HepG2 (cell line): ENCODE data around the gene DOCK2. TPM values are rescaled to one million over a fixed set of nuclear protein-coding genes. Genes with fewer than 3 reads are reported as not detected.

ENCODE experiments used
- ATAC-seq: fragments of 200-7000 bp; cut with Tn5 transposase; 3 replicates; pipeline ENCODE4 v1.9.1; 2020; ENCODE audit warnings: mild to moderate bottlenecking, moderate library complexity
- BruUV-seq: library from RNA; stranded (reverse); fragments of 400-500 nt; replicated peaks from 2 replicates; lab custom pipeline; 2021; lab: Mats Ljungman, UMichigan
- CTCF ChIA-PET: fragments of 300-600 bp; formaldehyde crosslinking; extraction: SDS; loops from one replicate; lab custom pipeline; 2021; ENCODE audit warnings: low total read pairs, inconsistent platforms, low intra/inter-chr PET ratio; lab: Yijun Ruan, JAX
- POLR2A ChIA-PET: fragments of 350-600 bp; sonication (Branson Sonifier 250); formaldehyde crosslinking; loops from one replicate; lab custom pipeline; 2020; ENCODE audit warnings: antibody characterized with exemption, inconsistent platforms; lab: Yijun Ruan, JAX
- DNase-seq: peaks from one replicate; pipeline ENCODE4 v3.0.0-alpha.2; 2015; ENCODE audit warnings: low spot score
- FAIRE-seq: peaks from 3 replicates; lab custom pipeline; 2011; peaks lifted over from hg19 to GRCh38; lab: Jason Lieb, UNC
- H2AFZ ChIP-seq: one replicate; pipeline ENCODE4 v1.6.1; 2011; ENCODE audit warnings: low read length, inconsistent platforms
- H3K27ac ChIP-seq: fragments of 300-600 bp; 3 replicates; pipeline ENCODE4 v1.8.0; 2011; ENCODE audit warnings: mixed run types, mild to moderate bottlenecking, mixed read lengths, low read length, inconsistent platforms; ENCODE audit not compliant: insufficient read depth; ENCODE audit errors: extremely low read length
- H3K27me3 ChIP-seq, 2 experiments: fragments of 200-600 bp in 1 of 2; 2 replicates in 1 of 2; 3 replicates in 1 of 2; pipeline versions ENCODE4 v1.6.0 to v1.8.0; 2011; ENCODE audit warnings: low read length in 2 of 2, mild to moderate bottlenecking in 2 of 2, moderate library complexity in 2 of 2, inconsistent platforms in 1 of 2; ENCODE audit not compliant: insufficient read depth in 2 of 2, control insufficient read depth in 1 of 2
- H3K36me3 ChIP-seq, 2 experiments: fragments of 200-600 bp in 1 of 2; replicated peaks in 1 of 2; 2 replicates in 1 of 2; 3 replicates in 1 of 2; pipeline versions ENCODE4 v1.5.1 to v1.8.0; 2011; ENCODE audit warnings: low read length in 2 of 2, inconsistent platforms in 1 of 2; ENCODE audit not compliant: insufficient read depth in 2 of 2, control insufficient read depth in 1 of 2
- H3K4me1 ChIP-seq: 2 replicates; pipeline ENCODE4 v1.5.1; 2012; ENCODE audit warnings: low read length, inconsistent platforms; ENCODE audit not compliant: insufficient read depth
- H3K4me2 ChIP-seq: 2 replicates; pipeline ENCODE4 v1.6.0; 2011; ENCODE audit warnings: low read depth, low read length, inconsistent platforms
- H3K4me3 ChIP-seq, 3 experiments: fragments of 200-600 bp in 1 of 3; sonication (generic), shearing (Covaris generic) in 1 of 3; replicated peaks in 1 of 3; 2 replicates each; pipeline ENCODE4 v1.5.1; 2011 to 2016; ENCODE audit warnings: low read length in 3 of 3, inconsistent platforms in 2 of 3, low read depth in 2 of 3, mild to moderate bottlenecking in 2 of 3, control low read depth in 1 of 3, mixed read lengths in 1 of 3; ENCODE audit not compliant: insufficient read depth in 1 of 3
- H3K79me2 ChIP-seq: one replicate; pipeline ENCODE4 v1.6.1; 2011; ENCODE audit warnings: low read length, inconsistent platforms; ENCODE audit not compliant: insufficient read depth
- H3K9ac ChIP-seq: 2 replicates; pipeline ENCODE4 v1.6.0; 2011; ENCODE audit warnings: mild to moderate bottlenecking, low read depth, low read length, inconsistent platforms; ENCODE audit not compliant: insufficient read depth
- H3K9me3 ChIP-seq: 2 replicates; pipeline ENCODE4 v1.5.1; 2012; ENCODE audit warnings: mild to moderate bottlenecking, low read length
- H4K20me1 ChIP-seq: 2 replicates; pipeline ENCODE4 v1.6.0; 2011; ENCODE audit warnings: inconsistent platforms, mild to moderate bottlenecking, low read length, moderate library complexity; ENCODE audit not compliant: insufficient read depth
- CBFB ChIP-seq: sonication (generic); formaldehyde crosslinking; IDR thresholded peaks from 2 replicates; pipeline ENCODE4 v1.4.0; 2020; ENCODE audit warnings: missing genetic modification reagents
- GTF3A ChIP-seq: sonication (generic); formaldehyde crosslinking; conservative IDR thresholded peaks from 2 replicates; pipeline ENCODE4 v1.4.0; 2020; ENCODE audit warnings: mild to moderate bottlenecking, missing genetic modification reagents
- PHF5A ChIP-seq: IDR thresholded peaks from one replicate; pipeline ENCODE4 v1.6.1; 2018; ENCODE audit warnings: low read depth, missing genetic modification reagents; ENCODE audit not compliant: unreplicated experiment
- PPARG ChIP-seq: conservative IDR thresholded peaks from 2 replicates; pipeline ENCODE4 v1.6.1; 2016; ENCODE audit warnings: missing biosample characterization, missing genetic modification reagents
- SMARCC2 ChIP-seq: fragments of 450-650 bp; IDR thresholded peaks from 2 replicates; pipeline ENCODE4 v1.6.1; 2017; ENCODE audit warnings: antibody characterized with exemption, mild to moderate bottlenecking
- ZBTB8A ChIP-seq: sonication (generic); formaldehyde crosslinking; IDR thresholded peaks from 2 replicates; pipeline ENCODE4 v1.4.0; 2020; ENCODE audit warnings: mild to moderate bottlenecking, low read depth, missing genetic modification reagents, borderline replicate concordance
- ZFP36L2 ChIP-seq: sonication (generic); formaldehyde crosslinking; IDR thresholded peaks from 2 replicates; pipeline ENCODE4 v1.4.0; 2020; ENCODE audit warnings: missing genetic modification reagents
- ZNF235 ChIP-seq: sonication (generic); formaldehyde crosslinking; IDR thresholded peaks from 2 replicates; pipeline ENCODE4 v1.8.1; 2023; ENCODE audit warnings: mild to moderate bottlenecking, missing genetic modification reagents, borderline replicate concordance
- ZNF367 ChIP-seq: sonication (generic); formaldehyde crosslinking; IDR thresholded peaks from 2 replicates; pipeline ENCODE4 v1.4.0; 2020; ENCODE audit warnings: missing genetic modification reagents, borderline replicate concordance
- ZNF530 ChIP-seq: sonication (generic); formaldehyde crosslinking; IDR thresholded peaks from 2 replicates; pipeline ENCODE4 v1.5.0; 2020; ENCODE audit warnings: low read depth, mild to moderate bottlenecking, missing genetic modification reagents
- ZNF552 ChIP-seq: sonication (generic); formaldehyde crosslinking; IDR thresholded peaks from 2 replicates; pipeline ENCODE4 v1.9.0; 2022; ENCODE audit warnings: missing genetic modification reagents, mild to moderate bottlenecking, borderline replicate concordance
- ZNF670 ChIP-seq: sonication (generic); formaldehyde crosslinking; IDR thresholded peaks from 2 replicates; pipeline ENCODE4 v1.8.0; 2022; ENCODE audit warnings: mild to moderate bottlenecking, missing genetic modification reagents, borderline replicate concordance
- ZNF773 ChIP-seq: sonication (generic); formaldehyde crosslinking; IDR thresholded peaks from 2 replicates; pipeline ENCODE4 v1.4.0; 2020; ENCODE audit warnings: missing genetic modification reagents, borderline replicate concordance
- ZNF775 ChIP-seq: sonication (generic); formaldehyde crosslinking; IDR thresholded peaks from 2 replicates; pipeline ENCODE4 v1.4.0; 2020; ENCODE audit warnings: missing genetic modification reagents, mild to moderate bottlenecking, moderate library complexity, borderline replicate concordance
- ZNF816 ChIP-seq: sonication (generic); formaldehyde crosslinking; IDR thresholded peaks from 2 replicates; pipeline ENCODE4 v1.8.0; 2022; ENCODE audit warnings: missing genetic modification reagents, mild to moderate bottlenecking, borderline replicate concordance
- WGBS: methylation state at CpG from one replicate; pipeline ENCODE4 v1.1.6; 2017; ENCODE audit warnings: low lambda C conversion rate; 5-methylcytosine and 5-hydroxymethylcytosine counted together
- in situ Hi-C: cut with HindIII; loops from 2 replicates; pipeline ENCODE4 v1.10.0; 2017; ENCODE audit warnings: low pct_unique_long_range_greater_than_20kb; ENCODE audit not compliant: extremely low pct_ligation_motif_present
- intact Hi-C: fragments of 100-400 bp; cut with micrococcal nuclease; formaldehyde crosslinking; loops from one replicate; pipeline ENCODE4 v1.10.0; 2022; ENCODE audit not compliant: unreplicated experiment
- polyA plus RNA-seq, 8 experiments: library from polyadenylated mRNA; depleted of rRNA in 3 of 8; stranded (reverse) in 7 of 8; unstranded in 1 of 8; fragments of >200 nt; fragmentation: Illumina TruSeq in 4 of 8; extraction: Trizol in 4 of 8; gene quantifications; 2 replicates each; pipeline versions ENCODE4 v1.2.1 to v1.2.3, GENCODE V29; 2011 to 2016; ENCODE audit warnings: low read depth in 4 of 8, missing spikeins in 1 of 8, mixed read lengths in 1 of 8; ENCODE audit not compliant: insufficient read depth in 1 of 8
- total RNA-seq, 5 experiments: library from RNA; depleted of rRNA; stranded (reverse); fragments of >200 nt; fragmentation: Illumina TruSeq; extraction: Trizol; gene quantifications; 2 replicates each; pipeline ENCODE4 v1.2.3, GENCODE V29; 2016; ENCODE audit warnings: low read depth in 1 of 5
- TF ChIP-seq, protein P1 (sequence below): sonication (generic); formaldehyde crosslinking; IDR thresholded peaks from 2 replicates; pipeline ENCODE4 v1.8.0; 2022; ENCODE audit warnings: mild to moderate bottlenecking, missing genetic modification reagents, borderline replicate concordance
- TF ChIP-seq, protein P2 (sequence below): sonication (generic); formaldehyde crosslinking; IDR thresholded peaks from 2 replicates; pipeline ENCODE4 v1.4.0; 2020; ENCODE audit warnings: missing genetic modification reagents

The DOCK2 gene
- total and polyA plus RNA-seq, 2 of the 13 experiments (the other 11 are each of a cell fraction or from before 2014, with no cell fraction given), result not detected

DNA sequence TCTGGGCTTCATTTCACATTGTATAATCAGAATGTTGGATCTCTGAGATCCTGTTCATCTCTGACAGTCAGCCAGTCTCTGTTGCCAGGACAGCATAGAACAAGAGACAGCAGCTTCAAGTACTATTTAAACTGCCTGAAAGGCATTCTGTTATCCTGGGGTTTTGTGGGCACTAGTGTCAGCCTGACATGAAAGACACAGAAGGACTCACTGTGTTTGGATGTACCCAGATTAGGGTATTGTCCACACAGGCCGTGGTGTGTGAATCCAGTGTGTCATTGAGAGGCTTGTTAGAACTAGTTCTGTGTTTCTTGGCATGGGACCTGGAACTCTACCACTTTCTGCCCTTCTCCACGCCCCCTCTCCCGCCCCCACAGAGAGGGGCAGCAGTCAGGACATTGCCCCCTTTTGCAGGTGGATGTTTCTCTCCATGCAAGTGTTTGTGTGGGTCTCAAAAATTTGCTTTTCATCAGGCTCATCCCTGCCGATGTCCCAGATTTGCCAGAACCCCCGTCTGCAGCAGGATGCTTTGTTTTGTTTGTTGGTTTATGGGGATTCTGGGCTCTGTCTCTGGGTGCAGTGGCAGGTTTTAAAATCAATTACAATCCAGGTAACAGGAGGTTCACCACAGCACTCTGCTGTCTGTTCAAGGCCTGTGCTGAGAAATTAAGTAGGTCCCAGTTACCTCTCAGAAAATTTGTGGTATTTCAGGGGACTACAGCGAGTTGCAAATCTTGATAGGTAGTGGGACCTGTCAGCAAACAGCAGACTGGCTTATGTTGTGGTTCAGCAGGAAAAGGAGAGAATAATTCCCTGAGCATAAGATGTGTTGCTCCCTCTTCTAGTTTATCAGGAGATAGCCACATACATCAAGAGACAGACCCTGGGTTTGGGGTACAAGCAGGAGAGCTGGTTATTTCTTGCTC is 144.6 kb downstream of the DOCK2 start:
- no peak for ATAC-seq
- BruUV-seq, result no TSS peak

GRCh38 chr5:169785771-169786618 is 148.9 kb downstream of the DOCK2 start:
- Histone ChIP-seq H2AFZ (no peak overlapping the region), H3K9me3 (no peaks in the 10 kb centered on the region), H3K27me3 (no peaks in the 10 kb centered on the region), H3K36me3 (no peaks in the 10 kb centered on the region), H3K79me2 (no peaks in the 10 kb centered on the region), H3K4me2 (no peak overlapping the region), H3K4me3 (no peak overlapping the region), H3K27ac (no peak overlapping the region), H3K9ac (no peak overlapping the region), H4K20me1 (no peaks in the 10 kb centered on the region), H3K4me1 (no peaks in the 10 kb centered on the region)
- ATAC-seq (no peak), FAIRE-seq (no peak), DNase-seq (no peak)
- ChIA-PET CTCF (no interaction called here), POLR2A (no interaction called here)
- WGBS, result 2% methylated on average over 5 of the region's 5 CpGs
- in situ Hi-C loops, result no loop called here
- intact Hi-C loops, result no loop called here
- BruUV-seq, result no TSS peak
- TF ChIP-seq ZNF773 (CRISPR knock-in tag), result no peak
- no peak for TF ChIP-seq PPARG (CRISPR knock-in tag)
- no peak for TF ChIP-seq CBFB
- TF ChIP-seq ZNF670 (CRISPR knock-in tag), result no peak
- TF ChIP-seq, protein P1, sequence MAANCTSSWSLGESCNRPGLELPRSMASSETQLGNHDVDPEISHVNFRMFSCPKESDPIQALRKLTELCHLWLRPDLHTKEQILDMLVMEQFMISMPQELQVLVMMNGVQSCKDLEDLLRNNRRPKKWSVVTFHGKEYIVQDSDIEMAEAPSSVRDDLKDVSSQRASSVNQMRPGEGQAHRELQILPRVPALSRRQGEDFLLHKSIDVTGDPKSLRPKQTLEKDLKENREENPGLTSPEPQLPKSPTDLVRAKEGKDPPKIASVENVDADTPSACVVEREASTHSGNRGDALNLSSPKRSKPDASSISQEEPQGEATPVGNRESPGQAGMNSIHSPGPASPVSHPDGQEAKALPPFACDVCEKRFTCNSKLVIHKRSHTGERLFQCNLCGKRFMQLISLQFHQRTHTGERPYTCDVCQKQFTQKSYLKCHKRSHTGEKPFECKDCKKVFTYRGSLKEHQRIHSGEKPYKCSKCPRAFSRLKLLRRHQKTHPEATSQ, result no peak
- TF ChIP-seq ZNF552 (CRISPR knock-in tag), result no peak
- TF ChIP-seq ZNF816 (CRISPR knock-in tag), result no peak
- no peak for TF ChIP-seq ZNF775 (CRISPR knock-in tag)
- no peak for TF ChIP-seq GTF3A (CRISPR knock-in tag)
- TF ChIP-seq, protein P2, sequence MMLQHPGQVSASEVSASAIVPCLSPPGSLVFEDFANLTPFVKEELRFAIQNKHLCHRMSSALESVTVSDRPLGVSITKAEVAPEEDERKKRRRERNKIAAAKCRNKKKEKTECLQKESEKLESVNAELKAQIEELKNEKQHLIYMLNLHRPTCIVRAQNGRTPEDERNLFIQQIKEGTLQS (CRISPR knock-in tag), result no peak
- no peak for TF ChIP-seq ZNF530 (CRISPR knock-in tag)
- no peak for TF ChIP-seq ZNF367 (CRISPR knock-in tag)
- TF ChIP-seq ZNF235 (CRISPR knock-in tag), result no peak

More for the DNA sequence above, 144.6 kb downstream of the DOCK2 start:
- WGBS, result 0% methylated on average over 5 of the region's 6 CpGs
- TF ChIP-seq ZFP36L2 (CRISPR knock-in tag), result no peak
- TF ChIP-seq ZBTB8A (CRISPR knock-in tag), result no peak
- TF ChIP-seq SMARCC2, result no peak
- TF ChIP-seq PHF5A, result no peak
- H3K4me2 ChIP-seq, result no peak overlapping the region
- H3K27me3 ChIP-seq, result no peaks in the 10 kb centered on the region
- no peak overlapping the region for H3K4me3 ChIP-seq
- H2AFZ ChIP-seq, result no peak overlapping the region
- no peaks in the 10 kb centered on the region for H3K36me3 ChIP-seq
- H4K20me1 ChIP-seq, result no peaks in the 10 kb centered on the region
- no peak overlapping the region for H3K27ac ChIP-seq
- ChIA-PET CTCF (no interaction called here), POLR2A (no interaction called here)
- no peaks in the 10 kb centered on the region for H3K4me1 ChIP-seq
- intact Hi-C loops, result no loop called here
- DNase-seq (no peak), FAIRE-seq (no peak)
- H3K9me3 ChIP-seq, result no peaks in the 10 kb centered on the region
- H3K79me2 ChIP-seq, result no peaks in the 10 kb centered on the region
- H3K9ac ChIP-seq, result no peak overlapping the region
- in situ Hi-C loops, result no loop called here
